Hepatocyte (in vitro differentiated cells): ENCODE data around the gene ARMH4. TPM values are rescaled to one million over a fixed set of nuclear protein-coding genes. Genes with fewer than 3 reads are reported as not detected.

ENCODE experiments used
- DNase-seq: peaks from one replicate; pipeline ENCODE4 v3.0.0-alpha.2; 2016; ENCODE audit warnings: low spot score
- H2AFZ ChIP-seq: fragments of 200-600 bp; sonication (generic); 2 replicates; pipeline ENCODE4 v1.6.0; 2016; ENCODE audit warnings: antibody characterized with exemption, mild to moderate bottlenecking
- H3K27ac ChIP-seq: fragments of 200-600 bp; sonication (generic); 2 replicates; pipeline ENCODE4 v1.5.1; 2016; ENCODE audit warnings: mild to moderate bottlenecking
- H3K27me3 ChIP-seq: fragments of 200-600 bp; sonication (generic); 2 replicates; pipeline ENCODE4 v1.6.1; 2016
- H3K36me3 ChIP-seq: fragments of 200-600 bp; sonication (generic); replicated peaks from 2 replicates; pipeline ENCODE4 v1.5.1; 2016; ENCODE audit warnings: low read depth; ENCODE audit not compliant: insufficient read depth
- H3K4me1 ChIP-seq: fragments of 200-600 bp; sonication (generic); 2 replicates; pipeline ENCODE4 v1.5.1; 2016; ENCODE audit warnings: mild to moderate bottlenecking, moderate library complexity; ENCODE audit not compliant: insufficient read depth
- H3K4me2 ChIP-seq: fragments of 200-600 bp; sonication (generic); 2 replicates; pipeline ENCODE4 v1.6.0; 2016
- H3K4me3 ChIP-seq: fragments of 200-600 bp; sonication (generic); 2 replicates; pipeline ENCODE4 v1.5.1; 2016; ENCODE audit warnings: mild to moderate bottlenecking
- H3K79me2 ChIP-seq: fragments of 200-600 bp; sonication (generic); 2 replicates; pipeline ENCODE4 v1.6.0; 2017; ENCODE audit warnings: mild to moderate bottlenecking
- H3K9me2 ChIP-seq: fragments of 200-600 bp; sonication (generic); replicated peaks from 2 replicates; pipeline ENCODE4 v1.6.0; 2017; ENCODE audit warnings: mild to moderate bottlenecking; ENCODE audit not compliant: insufficient read depth
- H3K9me3 ChIP-seq: fragments of 200-600 bp; sonication (generic); 2 replicates; pipeline ENCODE4 v1.5.1; 2016; ENCODE audit warnings: low read depth, mild to moderate bottlenecking
- H4K20me1 ChIP-seq: fragments of 200-600 bp; sonication (generic); 2 replicates; pipeline ENCODE4 v1.6.0; 2016; ENCODE audit warnings: mild to moderate bottlenecking; ENCODE audit not compliant: insufficient read depth, poor library complexity, severe bottlenecking
- EZH2 ChIP-seq: fragments of 200-600 bp; sonication (generic); IDR thresholded peaks from 2 replicates; pipeline ENCODE4 v1.6.1; 2016; ENCODE audit warnings: antibody characterized with exemption, mild to moderate bottlenecking, borderline replicate concordance
- EZH2phosphoT487 ChIP-seq: fragments of 200-600 bp; sonication (generic); IDR thresholded peaks from one replicate; pipeline ENCODE4 v1.6.1; 2018; ENCODE audit warnings: antibody characterized with exemption, mild to moderate bottlenecking, low read depth, moderate library complexity; ENCODE audit not compliant: unreplicated experiment, severe bottlenecking
- WGBS: methylation state at CpG from one replicate; pipeline ENCODE4 v1.1.6; 2016; ENCODE audit warnings: low lambda C conversion rate; ENCODE audit errors: missing lambda C conversion rate; 5-methylcytosine and 5-hydroxymethylcytosine counted together
- polyA plus RNA-seq: library from polyadenylated mRNA; unstranded; fragments of >200 nt; fragmentation: Nextera tagmentation; extraction: Ambion mirVana; gene quantifications from 2 replicates; pipeline ENCODE4 v1.2.1, GENCODE V29; 2016
- total RNA-seq: library from RNA; depleted of rRNA; stranded (reverse); fragments of >200 nt; gene quantifications from 2 replicates; pipeline ENCODE4 v1.2.3, GENCODE V29; 2014
- TF ChIP-seq, protein P1 (sequence below): fragments of 200-600 bp; sonication (generic); IDR thresholded peaks from 2 replicates; pipeline ENCODE4 v1.5.1; 2016; ENCODE audit warnings: antibody characterized with exemption, mild to moderate bottlenecking; ENCODE audit not compliant: poor library complexity

Gene ARMH4
- total and polyA plus RNA-seq, 2 experiments from 2014 or later: 6.6 to 11.3 TPM

DNA sequence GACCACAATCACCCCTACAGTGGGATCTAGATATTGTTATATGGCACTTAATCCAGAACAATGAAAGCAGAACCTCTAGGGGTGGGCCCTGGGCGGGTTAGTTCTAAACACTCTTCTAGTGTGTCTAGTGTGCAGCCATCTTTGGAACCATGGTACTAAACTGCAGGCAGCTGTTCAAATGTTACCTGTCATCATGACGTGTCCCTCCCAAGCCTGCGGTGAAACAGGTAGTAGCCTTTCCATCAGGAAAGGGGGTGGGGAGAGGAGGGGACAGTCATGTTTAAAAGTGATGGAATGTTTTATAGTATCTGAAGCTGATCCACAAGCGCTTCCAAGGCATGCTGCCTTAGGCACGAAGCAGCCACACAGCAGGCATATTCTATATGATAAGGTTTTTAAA, 163.6 kb downstream of the ARMH4 start:
- Histone ChIP-seq H3K79me2 (no peaks in the 10 kb centered on the region), H3K4me1 (no peaks in the 10 kb centered on the region), H2AFZ (no peak overlapping the region), H3K27me3 (no peaks in the 10 kb centered on the region), H3K4me2 (no peak overlapping the region), H3K9me3 (no peaks in the 10 kb centered on the region), H3K27ac (no peak overlapping the region), H3K9me2 (no peaks in the 10 kb centered on the region), H4K20me1 (no peaks in the 10 kb centered on the region), H3K4me3 (no peak overlapping the region), H3K36me3 (no peaks in the 10 kb centered on the region)
- WGBS: 95% methylated on average over 5 of the region's 5 CpGs
- no peak for DNase-seq
- TF ChIP-seq, protein P1, sequence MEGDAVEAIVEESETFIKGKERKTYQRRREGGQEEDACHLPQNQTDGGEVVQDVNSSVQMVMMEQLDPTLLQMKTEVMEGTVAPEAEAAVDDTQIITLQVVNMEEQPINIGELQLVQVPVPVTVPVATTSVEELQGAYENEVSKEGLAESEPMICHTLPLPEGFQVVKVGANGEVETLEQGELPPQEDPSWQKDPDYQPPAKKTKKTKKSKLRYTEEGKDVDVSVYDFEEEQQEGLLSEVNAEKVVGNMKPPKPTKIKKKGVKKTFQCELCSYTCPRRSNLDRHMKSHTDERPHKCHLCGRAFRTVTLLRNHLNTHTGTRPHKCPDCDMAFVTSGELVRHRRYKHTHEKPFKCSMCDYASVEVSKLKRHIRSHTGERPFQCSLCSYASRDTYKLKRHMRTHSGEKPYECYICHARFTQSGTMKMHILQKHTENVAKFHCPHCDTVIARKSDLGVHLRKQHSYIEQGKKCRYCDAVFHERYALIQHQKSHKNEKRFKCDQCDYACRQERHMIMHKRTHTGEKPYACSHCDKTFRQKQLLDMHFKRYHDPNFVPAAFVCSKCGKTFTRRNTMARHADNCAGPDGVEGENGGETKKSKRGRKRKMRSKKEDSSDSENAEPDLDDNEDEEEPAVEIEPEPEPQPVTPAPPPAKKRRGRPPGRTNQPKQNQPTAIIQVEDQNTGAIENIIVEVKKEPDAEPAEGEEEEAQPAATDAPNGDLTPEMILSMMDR: no peak
- TF ChIP-seq EZH2phosphoT487 (no peak), EZH2 (no peak)

DNA sequence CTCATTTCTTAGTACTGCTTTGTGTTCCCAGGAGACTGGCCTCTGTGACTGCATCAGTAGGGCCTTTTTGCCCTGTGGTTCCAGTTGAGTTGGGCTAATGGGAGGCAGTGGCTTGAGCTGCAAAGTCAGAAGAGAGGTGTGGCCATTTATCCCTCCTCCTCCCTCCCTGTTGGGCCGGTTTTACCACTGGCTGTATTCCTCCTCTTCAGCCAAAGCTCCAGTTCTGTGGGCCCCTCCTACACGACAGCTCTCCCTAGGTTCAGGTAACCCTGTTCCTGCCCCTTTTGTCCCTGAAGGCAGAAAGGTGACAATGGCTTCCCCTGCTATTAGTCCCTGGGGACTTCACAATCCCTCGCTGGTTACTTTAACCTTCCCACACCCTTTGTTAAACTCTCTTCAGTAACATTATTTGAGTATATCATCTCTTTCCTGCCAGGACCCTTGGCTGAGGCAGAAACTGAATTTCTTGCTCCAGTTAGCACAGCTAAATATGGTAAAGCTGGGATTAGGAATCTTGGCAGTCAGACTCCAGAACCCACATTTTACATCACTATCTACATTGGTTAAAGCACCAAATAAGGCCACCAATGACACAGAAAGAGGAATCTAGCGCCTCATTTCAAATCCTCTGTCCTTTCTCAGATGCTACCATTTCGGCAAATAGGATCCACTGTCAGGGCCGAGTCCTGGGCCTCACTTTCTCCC, 164.3 kb downstream of the ARMH4 start:
- Histone ChIP-seq H3K4me1 (peaks cover under 1% of the 10 kb centered on the region), H3K9me3 (no peaks in the 10 kb centered on the region), H3K4me2 (no peak overlapping the region), H3K27me3 (no peaks in the 10 kb centered on the region), H3K4me3 (no peak overlapping the region), H3K36me3 (no peaks in the 10 kb centered on the region), H4K20me1 (no peaks in the 10 kb centered on the region), H3K79me2 (no peaks in the 10 kb centered on the region), H3K27ac (no peak overlapping the region), H3K9me2 (no peaks in the 10 kb centered on the region), H2AFZ (no peak overlapping the region)
- 75% methylated on average over 6 of the region's 6 CpGs for WGBS
- no peak for DNase-seq
- TF ChIP-seq EZH2 (no peak), EZH2phosphoT487 (no peak)
- TF ChIP-seq, protein P1: no peak

DNA sequence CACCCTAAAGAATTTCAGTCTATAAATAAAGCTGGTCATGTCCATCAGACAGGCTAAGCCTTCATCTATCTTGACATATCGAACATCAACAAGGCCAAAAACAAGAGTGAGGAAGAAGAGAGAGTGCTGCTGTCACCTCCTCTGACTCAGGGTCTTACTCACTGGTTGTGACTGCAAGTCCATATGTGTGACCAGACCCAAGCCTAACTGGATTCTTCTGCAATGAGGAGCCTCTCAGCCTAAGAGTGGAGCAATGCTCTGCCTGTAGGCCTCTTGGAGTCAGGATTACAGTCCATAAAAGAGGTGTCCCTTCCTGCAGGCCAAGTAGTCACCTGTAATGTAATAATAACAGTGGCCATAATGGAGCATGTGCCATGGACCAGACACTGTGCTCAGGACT, 165.0 kb downstream of the ARMH4 start:
- Histone ChIP-seq H3K27me3 (no peaks in the 10 kb centered on the region), H3K4me3 (no peak overlapping the region), H3K79me2 (no peaks in the 10 kb centered on the region), H3K27ac (no peak overlapping the region), H3K36me3 (no peaks in the 10 kb centered on the region), H3K9me2 (no peaks in the 10 kb centered on the region), H2AFZ (no peak overlapping the region), H3K9me3 (no peaks in the 10 kb centered on the region), H3K4me2 (no peak overlapping the region), H4K20me1 (no peaks in the 10 kb centered on the region), H3K4me1 (peaks cover 6% of the 10 kb centered on the region)
- TF ChIP-seq EZH2: no peak
- no peak for TF ChIP-seq EZH2phosphoT487
- TF ChIP-seq, protein P1: no peak
- DNase-seq: no peak
- 92% methylated on average over 1 of the region's 1 CpG for WGBS
